Loucy (cell line): Measurements from ENCODE around the gene GUCY1A1.
A peak's percentile ranks its signal among the peaks of the same experiment; 100 is the strongest.

ENCODE experiments used
- H2AFZ ChIP-seq: fragments of 200-600 bp; sonication (generic); 2 replicates; pipeline ENCODE4 v1.6.0; 2016; ENCODE audit warnings: antibody characterized with exemption, mild to moderate bottlenecking, low read length, moderate library complexity
- H3F3A ChIP-seq: fragments of 200-600 bp; 2 replicates; pipeline ENCODE4 v1.6.0; 2016; ENCODE audit warnings: antibody characterized with exemption, low read depth, mild to moderate bottlenecking
- H3K27me3 ChIP-seq: fragments of 200-600 bp; sonication (generic); 2 replicates; pipeline ENCODE4 v1.6.1; 2014; ENCODE audit warnings: low read length, mild to moderate bottlenecking; ENCODE audit not compliant: insufficient read depth, poor library complexity, severe bottlenecking
- H3K36me3 ChIP-seq: fragments of 200-600 bp; sonication (generic); 2 replicates; pipeline ENCODE4 v1.6.1; 2016; ENCODE audit warnings: low read length; ENCODE audit not compliant: insufficient read depth
- H3K4me1 ChIP-seq: fragments of 200-600 bp; sonication (generic); 2 replicates; pipeline ENCODE4 v1.5.1; 2014; ENCODE audit warnings: low read length, mild to moderate bottlenecking; ENCODE audit not compliant: insufficient read depth, poor library complexity, severe bottlenecking
- H3K4me2 ChIP-seq: fragments of 200-600 bp; sonication (generic); 2 replicates; pipeline ENCODE4 v1.6.0; 2014; ENCODE audit warnings: antibody characterized with exemption, low read length, low read depth, mild to moderate bottlenecking; ENCODE audit not compliant: poor library complexity, severe bottlenecking
- H3K4me3 ChIP-seq: fragments of 200-600 bp; sonication (generic); 2 replicates; pipeline ENCODE4 v1.5.1; 2014; ENCODE audit warnings: low read length, mild to moderate bottlenecking, mixed read lengths; ENCODE audit not compliant: poor library complexity, severe bottlenecking
- H3K79me2 ChIP-seq: fragments of 200-600 bp; sonication (generic); 2 replicates; pipeline ENCODE4 v1.6.1; 2014; ENCODE audit warnings: low read length; ENCODE audit not compliant: insufficient read depth
- H3K9ac ChIP-seq: fragments of 200-600 bp; sonication (generic); 2 replicates; pipeline ENCODE4 v1.6.0; 2014; ENCODE audit warnings: mild to moderate bottlenecking, low read depth, low read length, moderate library complexity; ENCODE audit not compliant: poor library complexity, severe bottlenecking
- H3K9me2 ChIP-seq: fragments of 200-600 bp; sonication (generic); replicated peaks from 2 replicates; pipeline ENCODE4 v1.6.1; 2016; ENCODE audit warnings: low read depth, low read length, mixed read lengths
- H3K9me3 ChIP-seq: fragments of 200-600 bp; sonication (generic); 2 replicates; pipeline ENCODE4 v1.6.1; 2014; ENCODE audit warnings: mild to moderate bottlenecking, antibody characterized with exemption, low read length, low read depth; ENCODE audit not compliant: insufficient read depth
- H4K20me1 ChIP-seq: fragments of 200-600 bp; sonication (generic); 2 replicates; pipeline ENCODE4 v1.6.0; 2014; ENCODE audit warnings: antibody characterized with exemption, low read length, mild to moderate bottlenecking; ENCODE audit not compliant: insufficient read depth, poor library complexity, severe bottlenecking
- EZH2phosphoT487 ChIP-seq: fragments of 200-600 bp; IDR thresholded peaks from 2 replicates; pipeline ENCODE4 v1.6.1; 2018; ENCODE audit warnings: antibody characterized with exemption, mild to moderate bottlenecking, moderate library complexity, borderline replicate concordance
- TF ChIP-seq, protein P1 (sequence below): fragments of 200-600 bp; sonication (generic); conservative IDR thresholded peaks from 2 replicates; pipeline ENCODE4 v1.5.1; 2014; ENCODE audit warnings: mild to moderate bottlenecking, antibody characterized with exemption, low read length

The GUCY1A1 gene

DNA sequence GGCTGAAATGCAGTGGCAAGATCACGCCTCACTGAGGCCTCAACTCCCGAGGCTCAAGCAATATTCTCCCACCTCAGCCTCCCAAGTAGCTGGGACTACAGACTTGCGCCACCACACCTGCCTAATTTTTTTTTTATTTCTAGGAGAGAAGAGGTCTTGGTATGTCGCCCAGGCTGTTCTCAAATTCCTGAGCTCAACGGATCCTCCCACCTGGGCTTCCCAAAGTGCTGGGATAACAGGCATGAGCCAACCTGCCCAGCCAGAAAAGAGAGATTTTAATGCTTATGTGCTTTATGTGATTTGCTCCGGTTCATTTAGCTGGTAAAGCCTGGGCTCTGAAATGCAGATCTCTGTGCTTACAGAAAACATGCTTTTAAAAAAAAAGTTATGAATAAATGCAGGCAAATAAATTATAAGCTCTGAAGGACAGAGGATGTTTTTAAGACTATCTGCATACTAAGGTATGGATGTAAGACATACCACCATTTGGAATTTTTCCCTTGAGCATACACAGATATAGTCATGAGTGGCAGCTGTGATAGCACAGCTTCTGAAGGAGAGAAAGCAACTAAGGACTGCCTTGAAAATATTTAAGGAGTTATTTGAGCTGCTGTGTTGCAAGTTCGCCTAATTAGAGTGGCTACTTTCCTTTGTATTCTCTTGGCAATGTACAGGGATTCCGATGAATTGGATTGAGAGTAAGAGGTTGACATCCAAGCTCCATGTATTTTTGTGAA is 106.0 kb downstream of the GUCY1A1 start:
- no peaks in the 10 kb centered on the region for H3K79me2 ChIP-seq
- H3K9me3 ChIP-seq: no peaks in the 10 kb centered on the region
- H3K27me3 ChIP-seq: no peaks in the 10 kb centered on the region
- no peak overlapping the region for H3K4me3 ChIP-seq
- no peaks in the 10 kb centered on the region for H3F3A ChIP-seq
- no peaks in the 10 kb centered on the region for H4K20me1 ChIP-seq
- 0 out of 2 replicates have a peak, but pooled peaks cover 3% of the 10 kb centered on the region for H3K36me3 ChIP-seq
- TF ChIP-seq, protein P1, sequence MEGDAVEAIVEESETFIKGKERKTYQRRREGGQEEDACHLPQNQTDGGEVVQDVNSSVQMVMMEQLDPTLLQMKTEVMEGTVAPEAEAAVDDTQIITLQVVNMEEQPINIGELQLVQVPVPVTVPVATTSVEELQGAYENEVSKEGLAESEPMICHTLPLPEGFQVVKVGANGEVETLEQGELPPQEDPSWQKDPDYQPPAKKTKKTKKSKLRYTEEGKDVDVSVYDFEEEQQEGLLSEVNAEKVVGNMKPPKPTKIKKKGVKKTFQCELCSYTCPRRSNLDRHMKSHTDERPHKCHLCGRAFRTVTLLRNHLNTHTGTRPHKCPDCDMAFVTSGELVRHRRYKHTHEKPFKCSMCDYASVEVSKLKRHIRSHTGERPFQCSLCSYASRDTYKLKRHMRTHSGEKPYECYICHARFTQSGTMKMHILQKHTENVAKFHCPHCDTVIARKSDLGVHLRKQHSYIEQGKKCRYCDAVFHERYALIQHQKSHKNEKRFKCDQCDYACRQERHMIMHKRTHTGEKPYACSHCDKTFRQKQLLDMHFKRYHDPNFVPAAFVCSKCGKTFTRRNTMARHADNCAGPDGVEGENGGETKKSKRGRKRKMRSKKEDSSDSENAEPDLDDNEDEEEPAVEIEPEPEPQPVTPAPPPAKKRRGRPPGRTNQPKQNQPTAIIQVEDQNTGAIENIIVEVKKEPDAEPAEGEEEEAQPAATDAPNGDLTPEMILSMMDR: no peak
- no peak for TF ChIP-seq EZH2phosphoT487
- H3K9me2 ChIP-seq: no peaks in the 10 kb centered on the region
- no peak overlapping the region for H2AFZ ChIP-seq
- H3K4me1 ChIP-seq: peaks cover 8% of the 10 kb centered on the region
- H3K4me2 ChIP-seq: no peak overlapping the region
- H3K9ac ChIP-seq: no peak overlapping the region

DNA sequence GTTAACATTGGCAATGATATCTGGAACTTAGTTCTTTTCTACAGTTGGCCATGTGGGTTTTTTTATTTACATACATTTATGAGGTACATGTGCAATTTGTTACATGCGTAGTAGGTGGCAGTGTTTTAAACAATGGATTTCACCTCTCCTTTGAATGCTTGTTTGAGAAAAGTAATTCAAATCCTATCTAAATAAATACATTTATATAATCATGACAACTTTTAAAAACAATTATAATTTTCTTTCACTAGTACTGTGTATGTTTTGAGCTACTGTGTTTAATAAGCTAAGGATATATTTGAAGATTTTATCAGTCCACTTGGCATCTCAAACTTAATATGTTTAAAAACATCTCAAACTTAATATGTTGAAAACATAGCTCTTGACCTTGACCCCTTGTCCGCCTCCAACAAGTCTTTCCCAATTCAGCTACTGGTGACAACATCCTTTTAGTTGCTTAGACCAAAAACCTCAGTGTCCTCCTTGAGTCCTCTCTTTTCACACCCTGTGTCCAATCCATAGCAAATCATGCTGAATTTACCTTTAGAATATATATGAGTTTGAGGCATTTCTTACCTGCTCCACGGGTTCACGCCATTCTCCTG is 106.7 kb downstream of the GUCY1A1 start:
- H3K4me3 ChIP-seq: no peak overlapping the region
- H3K4me1 ChIP-seq: peaks cover 8% of the 10 kb centered on the region
- no peak overlapping the region for H3K4me2 ChIP-seq
- H3F3A ChIP-seq: no peaks in the 10 kb centered on the region
- H3K79me2 ChIP-seq: no peaks in the 10 kb centered on the region
- H4K20me1 ChIP-seq: no peaks in the 10 kb centered on the region
- no peaks in the 10 kb centered on the region for H3K27me3 ChIP-seq
- no peaks in the 10 kb centered on the region for H3K9me3 ChIP-seq
- no peak overlapping the region for H3K9ac ChIP-seq
- H2AFZ ChIP-seq: no peak overlapping the region
- H3K36me3 ChIP-seq: 0 out of 2 replicates have a peak, but pooled peaks cover 3% of the 10 kb centered on the region
- no peaks in the 10 kb centered on the region for H3K9me2 ChIP-seq
- TF ChIP-seq, protein P1: peak; percentile 39
- TF ChIP-seq EZH2phosphoT487: no peak

DNA sequence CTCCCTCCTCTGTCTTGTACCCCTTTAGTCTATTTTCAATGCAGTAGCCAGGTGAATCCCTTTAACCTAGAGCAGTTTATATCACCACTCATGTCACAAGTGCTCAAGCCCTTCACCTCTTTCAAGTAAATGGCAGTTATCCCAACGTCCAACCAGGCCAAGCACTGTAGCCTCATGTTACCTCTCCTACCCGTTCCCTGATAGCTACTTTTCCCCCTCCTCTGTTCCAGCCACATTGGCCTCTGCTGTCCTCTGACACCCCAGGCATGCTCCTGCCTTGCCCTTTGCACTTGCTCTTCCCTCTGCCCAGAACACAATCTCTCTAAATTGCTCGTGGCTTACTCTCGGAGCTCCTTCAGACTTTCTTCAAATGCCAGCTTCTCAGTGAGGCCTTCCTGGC is 107.4 kb downstream of the GUCY1A1 start:
- H3K4me2 ChIP-seq: no peak overlapping the region
- 0 out of 2 replicates have a peak, but pooled peaks cover 3% of the 10 kb centered on the region for H3K36me3 ChIP-seq
- H3K9me2 ChIP-seq: no peaks in the 10 kb centered on the region
- TF ChIP-seq, protein P1: no peak
- TF ChIP-seq EZH2phosphoT487: no peak
- peaks cover 8% of the 10 kb centered on the region for H3K4me1 ChIP-seq
- no peaks in the 10 kb centered on the region for H3F3A ChIP-seq
- no peak overlapping the region for H2AFZ ChIP-seq
- no peaks in the 10 kb centered on the region for H3K79me2 ChIP-seq
- no peak overlapping the region for H3K4me3 ChIP-seq
- H3K9ac ChIP-seq: no peak overlapping the region
- no peaks in the 10 kb centered on the region for H3K27me3 ChIP-seq
- H4K20me1 ChIP-seq: no peaks in the 10 kb centered on the region
- no peaks in the 10 kb centered on the region for H3K9me3 ChIP-seq
